Activated CD4-positive, alpha-beta T cell treated with anti-CD3 and anti-CD28 coated beads, Interleukin-10, Interleukin-2, amounts not matched to agents 100 ng/mL and 50 ng/mL, durations not matched to agents 16 hours and 8 hours (primary cell): Measurements from ENCODE around the gene KIF5A.
"Not testable (repeated sequence)": the region's sequence is repeated elsewhere in the genome, so short reads cannot be mapped to it uniquely, and the experiment has no call there.

ENCODE experiments used
- DNase-seq: peaks from one replicate; pipeline ENCODE4 v3.0.0-alpha.2; 2020

The KIF5A gene

GRCh38 chr12:57609781-57610553 is 60.1 kb downstream of the KIF5A start:
- DNase-seq, result no peak

GRCh38 chr12:57610554-57611107 is 60.8 kb downstream of the KIF5A start:
- DNase-seq, result no peak

- peak; percentile 31 for DNase-seq
Observed at GRCh38 chr12:57611108-57611826, 61.4 kb downstream of the KIF5A start, which contains the start of gene ARHGEF25. Gene ARHGEF25 (plus strand): TSS chr12:57611435. CDS start chr12:57611895, 460 bp downstream.

- DNase-seq, result no peak
Observed at GRCh38 chr12:57611827-57612710, 62.2 kb downstream of the KIF5A start.

- no peak for DNase-seq
Observed at GRCh38 chr12:57612711-57613426, 63.0 kb downstream of the KIF5A start.

- no peak for DNase-seq
Observed at GRCh38 chr12:57613427-57614109, 63.7 kb downstream of the KIF5A start.

- peak; percentile 18 for DNase-seq
Observed at GRCh38 chr12:57614178-57614947, 64.5 kb downstream of the KIF5A start.

GRCh38 chr12:57614948-57615500 is 65.2 kb downstream of the KIF5A start:
- no peak for DNase-seq

- no peak for DNase-seq
Observed at GRCh38 chr12:57615637-57616036, 65.8 kb downstream of the KIF5A start.

GRCh38 chr12:57616383-57617101 is 66.7 kb downstream of the KIF5A start:
- no peak for DNase-seq

- no peak for DNase-seq
Observed at GRCh38 chr12:57617942-57618341, 68.1 kb downstream of the KIF5A start.

- not testable (repeated sequence) for DNase-seq
Observed at GRCh38 chr12:57618431-57618830, 68.6 kb downstream of the KIF5A start.

- DNase-seq, result no peak
Observed at GRCh38 chr12:57618966-57619433, 69.2 kb downstream of the KIF5A start.

- DNase-seq, result no peak
Observed at GRCh38 chr12:57619434-57620244, 69.8 kb downstream of the KIF5A start.

- no peak for DNase-seq
Observed at GRCh38 chr12:57620245-57620935, 70.5 kb downstream of the KIF5A start.

- DNase-seq, result no peak
Observed at GRCh38 chr12:57620936-57621496, 71.2 kb downstream of the KIF5A start.

GRCh38 chr12:57621497-57622292 is 71.9 kb downstream of the KIF5A start:
- peak; percentile 61 for DNase-seq
